HG03175 (cell line): Measurements from ENCODE around the gene ZNRF2.

Experiments used
- ATAC-seq: cut with Tn5 transposase; IDR thresholded peaks from one replicate; pipeline ENCODE4 v1.9.1; 2021; ENCODE audit warnings: mild to moderate bottlenecking, moderate library complexity; ENCODE audit not compliant: unreplicated experiment

ZNRF2 gene

GRCh38 chr7:30284298-30285066, at the start of gene ZNRF2:
Gene ZNRF2 (plus strand): TSS chr7:30284597. CDS start chr7:30285358, 761 bp downstream.
- ATAC-seq = peak; percentile 85

DNA sequence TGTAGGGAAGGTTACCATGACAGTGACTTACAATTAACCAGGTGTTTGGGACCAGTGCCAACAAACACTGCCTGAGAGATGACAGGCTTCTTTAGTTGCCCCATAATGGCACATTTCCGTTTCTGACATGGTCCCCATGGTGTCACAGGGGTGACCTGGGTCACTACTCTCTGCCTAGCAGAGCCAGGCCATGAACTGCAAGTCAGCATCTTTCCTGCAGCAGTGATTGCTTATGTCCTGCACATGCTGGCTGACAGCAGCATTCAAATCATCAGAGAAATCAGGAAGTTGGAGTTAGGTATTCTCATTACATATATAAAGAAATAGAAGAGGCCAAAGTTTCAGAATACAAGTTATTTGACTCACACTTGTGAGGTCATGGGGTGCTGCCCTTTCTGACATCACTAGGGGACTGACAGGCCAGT, 47.1 kb upstream of the ZNRF2 start:
- ATAC-seq = peak; percentile 51

DNA sequence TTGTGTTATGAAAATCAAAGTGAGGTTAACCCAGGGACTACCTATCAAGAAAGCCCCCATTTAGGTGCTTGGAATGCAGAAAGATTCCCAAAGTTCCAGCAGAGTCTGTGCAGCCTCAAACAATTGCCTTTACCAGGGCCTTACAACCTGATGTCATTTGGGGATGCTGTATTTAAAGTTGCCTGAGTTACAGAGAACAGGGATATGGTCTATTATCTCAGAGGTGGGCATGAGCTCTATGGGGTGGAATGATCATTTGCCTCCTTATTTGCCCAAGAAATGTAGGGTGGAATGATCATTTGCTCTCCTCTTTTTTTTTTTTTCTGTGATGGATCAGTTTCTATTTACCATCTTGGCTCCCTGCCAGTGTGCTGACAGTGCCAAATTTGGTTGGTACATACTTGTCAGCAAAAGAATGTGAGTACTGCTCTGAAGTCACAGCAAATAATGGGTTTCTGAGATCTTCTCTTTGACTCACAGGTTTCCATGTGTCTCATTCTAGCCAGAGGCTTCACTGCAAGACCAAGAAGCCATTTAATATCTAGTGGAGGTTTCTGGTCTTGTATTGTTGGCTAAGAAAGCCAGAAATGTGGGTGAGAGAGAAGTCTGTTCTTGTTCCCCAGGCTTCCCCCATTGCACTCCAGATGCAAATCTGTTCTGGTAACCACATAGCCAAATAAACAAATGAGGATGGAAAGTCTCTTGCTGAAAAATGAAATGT, 45.5 kb upstream of the ZNRF2 start:
- peak; percentile 58 for ATAC-seq

DNA sequence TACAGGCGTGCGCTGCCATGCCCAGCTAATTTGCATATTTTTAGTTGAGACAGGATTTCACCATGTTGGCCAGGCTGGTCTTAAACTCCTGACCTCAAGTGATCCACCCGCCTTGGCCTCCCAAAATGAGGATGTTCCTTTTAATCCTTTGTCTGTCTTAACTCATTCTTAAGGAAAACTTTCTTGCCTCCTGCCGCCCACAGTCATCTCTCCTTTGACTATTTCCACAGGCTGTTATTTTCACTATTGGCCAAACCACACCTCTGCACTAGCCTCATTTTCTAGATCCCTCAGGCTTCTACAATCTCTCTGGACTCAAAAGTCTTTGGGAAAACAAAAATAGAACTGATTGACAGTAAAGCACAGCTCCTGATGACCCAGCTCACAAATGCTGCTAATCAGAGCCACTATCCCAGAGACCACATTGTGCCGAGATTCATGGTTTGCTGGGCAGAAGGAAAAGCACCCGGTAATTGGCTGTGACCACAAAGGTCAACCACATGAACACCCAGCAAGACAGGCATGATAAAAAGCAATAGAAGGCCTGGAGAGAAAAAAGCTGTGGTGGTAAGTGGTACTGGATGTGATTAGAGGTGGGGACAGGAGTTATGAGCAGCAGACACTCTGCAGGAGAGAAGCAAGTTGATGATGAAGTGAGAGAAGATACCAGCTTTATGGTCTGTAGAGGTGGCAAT, 44.1 kb upstream of the ZNRF2 start:
- ATAC-seq = no peak

GRCh38 chr7:30241767-30242166, 42.6 kb upstream of the ZNRF2 start:
- ATAC-seq = no peak

- ATAC-seq = no peak
These were observed 40.1 kb upstream of the ZNRF2 start for GRCh38 chr7:30244340-30244739.

DNA sequence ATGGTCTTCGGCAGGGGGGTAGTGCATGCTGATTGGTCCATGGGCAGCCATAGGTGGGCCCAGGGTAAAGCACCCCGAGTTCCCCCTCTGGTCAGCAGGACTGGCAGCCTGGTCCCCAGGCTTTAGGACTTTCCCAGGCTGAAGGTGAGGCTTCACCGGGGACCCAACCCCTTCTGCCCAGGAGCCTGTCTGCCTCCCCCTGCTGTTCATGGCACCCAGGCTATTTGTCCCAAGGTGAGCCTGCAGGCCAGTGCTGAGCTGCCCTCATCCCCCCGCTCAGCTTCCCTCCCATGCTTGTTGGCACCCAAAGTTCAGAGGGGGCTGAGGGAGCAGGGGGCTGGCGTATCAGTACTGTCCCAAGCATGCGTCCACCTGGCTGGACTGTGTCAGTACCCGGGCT, 38.5 kb upstream of the ZNRF2 start:
- no peak for ATAC-seq

GRCh38 chr7:30246392-30246791, 38.0 kb upstream of the ZNRF2 start:
- ATAC-seq = no peak

GRCh38 chr7:30247541-30248401, 36.6 kb upstream of the ZNRF2 start:
- ATAC-seq = no peak

DNA sequence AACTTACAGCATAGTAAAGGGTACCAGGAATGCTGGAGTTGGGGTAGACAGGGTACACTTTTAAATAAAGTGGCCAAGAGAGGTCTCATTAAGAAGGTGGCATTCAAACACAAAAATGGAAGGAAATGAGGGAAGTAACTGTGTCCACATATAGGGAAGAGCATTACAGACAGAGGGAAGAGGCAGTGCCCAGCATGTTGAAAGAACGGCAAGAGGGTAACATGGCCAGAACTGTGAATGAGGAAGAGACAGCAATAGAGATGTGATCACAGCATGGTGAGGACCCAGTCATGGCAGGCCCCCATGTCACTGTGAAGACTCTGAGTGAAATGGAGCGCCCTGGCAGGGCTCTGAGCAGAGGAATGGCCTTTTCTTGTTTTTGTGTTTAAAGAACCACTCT, 35.1 kb upstream of the ZNRF2 start:
- no peak for ATAC-seq

GRCh38 chr7:30249986-30250774, 34.2 kb upstream of the ZNRF2 start:
- no peak for ATAC-seq

DNA sequence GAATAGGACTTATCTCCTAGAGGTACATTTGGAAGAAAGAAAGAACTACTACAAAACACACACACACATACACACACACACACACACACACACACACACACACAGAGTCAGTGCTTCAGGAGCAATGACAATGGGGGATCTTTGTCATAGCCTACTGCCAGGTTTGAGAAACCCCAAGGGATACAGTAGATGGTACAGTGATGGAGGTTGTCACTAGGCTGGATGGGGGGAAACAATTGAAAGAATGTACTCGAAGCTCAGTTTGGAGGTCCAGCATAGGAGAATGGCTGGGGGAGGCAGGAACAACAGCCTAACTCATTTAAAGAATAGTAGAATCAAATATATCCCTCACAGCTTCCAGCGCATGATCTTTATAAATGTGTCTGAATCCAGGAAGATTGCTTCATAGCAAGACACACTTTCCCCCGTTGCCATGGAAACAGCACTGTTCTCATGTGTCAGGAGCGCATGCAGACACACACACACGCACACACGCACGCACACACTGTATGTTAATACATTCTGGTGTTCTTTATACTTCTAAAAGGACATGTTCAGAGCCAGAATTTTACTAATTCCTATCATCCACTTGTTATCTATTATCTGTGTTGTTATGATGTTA, 32.6 kb upstream of the ZNRF2 start:
- no peak for ATAC-seq

DNA sequence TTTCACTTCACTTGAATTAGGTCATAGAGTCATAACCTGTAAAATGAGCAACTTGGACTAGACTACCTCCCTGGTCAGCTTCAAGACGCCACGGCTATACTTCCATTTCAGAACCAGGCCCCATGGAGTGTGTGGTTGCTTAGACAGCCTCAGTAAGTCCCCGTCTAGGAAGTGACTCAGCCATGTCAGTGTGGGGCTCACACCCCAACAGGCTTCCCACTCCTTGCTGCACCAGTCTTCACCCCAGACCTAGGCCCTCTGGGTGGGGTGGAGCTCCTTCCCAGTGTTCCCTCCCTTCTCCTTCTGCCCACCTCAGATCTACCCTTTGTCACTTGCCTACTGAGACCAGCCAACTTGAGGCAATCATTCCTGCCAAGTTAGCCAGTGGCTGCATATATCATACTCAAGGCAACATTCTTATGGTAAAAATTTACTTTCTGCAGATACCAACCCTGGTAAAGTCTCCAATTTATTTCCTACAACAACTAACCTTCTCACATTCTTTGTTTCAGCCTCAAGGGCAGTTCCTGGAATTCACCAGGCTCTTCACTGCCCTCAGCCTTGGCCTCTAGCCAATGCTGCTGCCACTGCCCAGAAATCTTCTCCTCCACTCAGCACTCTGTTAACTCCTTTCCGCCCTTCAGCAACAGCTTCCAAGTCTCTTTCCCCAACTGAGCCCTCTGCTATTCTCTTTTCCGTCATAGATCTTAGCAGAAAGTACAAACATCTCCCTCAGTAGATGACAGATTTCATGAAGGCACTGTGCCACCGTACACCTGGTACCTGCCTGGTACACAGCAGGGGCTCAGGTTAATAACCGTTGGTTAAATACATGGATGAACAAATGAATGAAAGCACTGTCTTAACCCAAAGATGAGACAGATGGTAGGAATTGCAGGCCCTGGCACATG, 31.3 kb upstream of the ZNRF2 start:
- no peak for ATAC-seq

- no peak for ATAC-seq
These were observed 30.6 kb upstream of the ZNRF2 start for GRCh38 chr7:30253796-30254165.

- ATAC-seq = no peak
These were observed 30.1 kb upstream of the ZNRF2 start for GRCh38 chr7:30254248-30254647.

DNA sequence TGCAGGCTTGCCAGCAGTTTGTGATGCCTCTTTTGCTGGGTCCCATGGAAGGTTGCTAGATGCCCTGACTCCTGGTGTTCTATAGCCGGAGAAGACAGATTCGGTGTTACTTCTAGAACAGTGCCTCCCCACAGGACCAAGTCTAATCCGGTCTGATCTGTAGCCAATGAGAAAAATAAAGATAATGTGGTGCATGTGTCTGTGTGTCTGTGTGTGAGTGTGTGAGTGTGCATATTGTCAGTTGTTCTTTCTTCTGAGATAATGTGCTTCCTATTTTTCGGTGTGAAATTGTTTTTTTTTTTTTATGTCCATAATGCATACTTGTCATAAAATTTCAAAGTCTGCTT, 29.7 kb upstream of the ZNRF2 start:
- no peak for ATAC-seq

GRCh38 chr7:30255064-30255769, 29.2 kb upstream of the ZNRF2 start:
- peak; percentile 64 for ATAC-seq

GRCh38 chr7:30256349-30256858, 28.0 kb upstream of the ZNRF2 start:
- no peak for ATAC-seq
